Colonic mucosa (tissue), 4 donors: Measurements from ENCODE around the gene TSPAN15. TPM values are rescaled to one million over a fixed set of nuclear protein-coding genes. Genes with fewer than 3 reads are reported as not detected.

ENCODE experiments used
- DNase-seq: peaks from one replicate; pipeline ENCODE4 v3.0.0-alpha.2; 2020
- H3K27ac ChIP-seq: fragments of 200-600 bp; one replicate; pipeline ENCODE4 v1.8.0; 2021
- H3K27me3 ChIP-seq: fragments of 200-600 bp; one replicate; pipeline ENCODE4 v1.8.0; 2021
- H3K36me3 ChIP-seq: fragments of 200-600 bp; one replicate; pipeline ENCODE4 v1.8.0; 2021
- H3K4me1 ChIP-seq: fragments of 200-600 bp; one replicate; pipeline ENCODE4 v1.8.0; 2021; ENCODE audit warnings: mild to moderate bottlenecking
- H3K4me3 ChIP-seq: fragments of 200-600 bp; one replicate; pipeline ENCODE4 v1.8.0; 2021
- H3K9ac ChIP-seq, 2 donors: one replicate each; pipeline ENCODE4 v1.7.0; 2013; ENCODE audit warnings: control low read depth in 2 of 2, low read depth in 2 of 2, low read length in 2 of 2
- H3K9me3 ChIP-seq: fragments of 200-600 bp; one replicate; pipeline ENCODE4 v1.8.0; 2021
- CTCF ChIP-seq: fragments of 200-600 bp; IDR thresholded peaks from one replicate; pipeline ENCODE4 v1.8.0; 2022; ENCODE audit warnings: antibody characterized with exemption, mild to moderate bottlenecking
- intact Hi-C: fragments of 100-400 bp; cut with DNase I; formaldehyde crosslinking; loops from one replicate; pipeline ENCODE4 v1.14.1; 2022
- total RNA-seq, 2 donors: library from RNA; stranded (reverse); fragmentation: NEBNext Ultra II Directional in 1 of 2; extraction: Animal tissue kit (Norgen Biotek cat#: 25700) in 1 of 2; gene quantifications; one replicate each; pipeline ENCODE4 v1.2.1, GENCODE V29; 2021
- donor health status: healthy.
- donor health status: DM: no; HTN: no; CAD: no.
- donor health status: DM: no; HTN: no; CAD: no.

Gene TSPAN15
- total RNA-seq, 2 donors from 2014 or later: 129 TPM

GRCh38 chr10:69464801-69465401 is 13.6 kb downstream of the TSPAN15 start:
- no peaks in the 10 kb centered on the region for H3K36me3 ChIP-seq
- intact Hi-C loops: no loop called here
- no peaks in the 10 kb centered on the region for H3K9me3 ChIP-seq
- peaks cover 12% of the 10 kb centered on the region for H3K4me1 ChIP-seq
- H3K4me3 ChIP-seq: no peak overlapping the region
- H3K27me3 ChIP-seq: no peaks in the 10 kb centered on the region
- peak overlapping the region in 1 of 2 donors; percentile 70 for H3K9ac ChIP-seq
- no peak for DNase-seq
- H3K27ac ChIP-seq: peak overlapping the region; percentile 13
- no peak for TF ChIP-seq CTCF

- Histone ChIP-seq H3K9ac (peak overlapping the region in 1 of 2 donors; percentile 70), H3K27ac (peak overlapping the region; percentile 13), H3K4me1 (peaks cover 5% of the 10 kb centered on the region), H3K4me3 (no peak overlapping the region), H3K36me3 (no peaks in the 10 kb centered on the region), H3K27me3 (no peaks in the 10 kb centered on the region), H3K9me3 (no peaks in the 10 kb centered on the region)
- intact Hi-C loops: no loop called here
- DNase-seq: no peak
- TF ChIP-seq CTCF: no peak
Observed at GRCh38 chr10:69465457-69466157, 14.3 kb downstream of the TSPAN15 start.

- no peak overlapping the region for H3K27ac ChIP-seq
- DNase-seq: no peak
- no peaks in the 10 kb centered on the region for H3K9me3 ChIP-seq
- no peak overlapping the region for H3K4me3 ChIP-seq
- no peaks in the 10 kb centered on the region for H3K36me3 ChIP-seq
- peaks cover 5% of the 10 kb centered on the region for H3K4me1 ChIP-seq
- peak overlapping the region in 1 of 2 donors; percentile 70 for H3K9ac ChIP-seq
- intact Hi-C loops: no loop called here
- no peak for TF ChIP-seq CTCF
- H3K27me3 ChIP-seq: no peaks in the 10 kb centered on the region
Observed at GRCh38 chr10:69466158-69466490, 14.9 kb downstream of the TSPAN15 start.

- intact Hi-C loops: no loop called here
- TF ChIP-seq CTCF: no peak
- H3K36me3 ChIP-seq: no peaks in the 10 kb centered on the region
- no peak overlapping the region for H3K27ac ChIP-seq
- H3K27me3 ChIP-seq: no peaks in the 10 kb centered on the region
- no peak overlapping the region for H3K9ac ChIP-seq
- H3K9me3 ChIP-seq: no peaks in the 10 kb centered on the region
- no peak overlapping the region for H3K4me3 ChIP-seq
- DNase-seq: no peak
- H3K4me1 ChIP-seq: peaks cover 5% of the 10 kb centered on the region
Observed at GRCh38 chr10:69466689-69467088, 15.4 kb downstream of the TSPAN15 start.

GRCh38 chr10:69467928-69468750 is 16.9 kb downstream of the TSPAN15 start:
- DNase-seq: no peak
- H3K4me3 ChIP-seq: no peak overlapping the region
- no peaks in the 10 kb centered on the region for H3K36me3 ChIP-seq
- no peak for TF ChIP-seq CTCF
- intact Hi-C loops: no loop called here
- H3K27ac ChIP-seq: no peak overlapping the region
- no peaks in the 10 kb centered on the region for H3K27me3 ChIP-seq
- H3K4me1 ChIP-seq: peaks cover 5% of the 10 kb centered on the region
- H3K9ac ChIP-seq: no peak overlapping the region
- H3K9me3 ChIP-seq: no peaks in the 10 kb centered on the region
